Ramos (cell line): ENCODE measurements around the gene NPIPB2.
"Not testable (repeated sequence)": the region's sequence is repeated elsewhere in the genome, so short reads cannot be mapped to it uniquely, and the experiment has no call there.

Experiments
- in situ Hi-C: fragments of 300-500 bp; cut with MboI; formaldehyde crosslinking; loops from one replicate; pipeline ENCODE4 v1.14.3; 2022; ENCODE audit warnings: low sequenced_read_pairs; ENCODE audit not compliant: unreplicated experiment

The NPIPB2 gene

GRCh38 chr16:11963706-11964105, 21.9 kb upstream of the NPIPB2 start:
- in situ Hi-C loops: loop anchor here (10.0 to 25.0 kb wide), 3 partner anchors 361 to 651 kb away; no protein-coding TSS in a partner anchor

- in situ Hi-C loops: loop anchor here (10.0 to 25.0 kb wide), 3 partner anchors 362 to 651 kb away; no protein-coding TSS in a partner anchor
These were observed 21.1 kb upstream of the NPIPB2 start for GRCh38 chr16:11962978-11963377.

GRCh38 chr16:11962457-11962856, 20.6 kb upstream of the NPIPB2 start:
- in situ Hi-C loops: loop anchor here (10.0 to 25.0 kb wide), 3 partner anchors 362 to 650 kb away; no protein-coding TSS in a partner anchor

GRCh38 chr16:11957591-11958395, 15.9 kb upstream of the NPIPB2 start:
- in situ Hi-C loops: loop anchor here (10.0 to 25.0 kb wide), 3 partner anchors 63 to 645 kb away; no protein-coding TSS in a partner anchor

GRCh38 chr16:11956558-11956957, 14.7 kb upstream of the NPIPB2 start:
- in situ Hi-C loops: loop anchor here (10.0 to 25.0 kb wide), 3 partner anchors 62 to 644 kb away; no protein-coding TSS in a partner anchor

GRCh38 chr16:11955713-11956123, 13.9 kb upstream of the NPIPB2 start:
- in situ Hi-C loops: loop anchor here (10.0 to 25.0 kb wide), 3 partner anchors 61 to 643 kb away; no protein-coding TSS in a partner anchor

- in situ Hi-C loops: loop anchor here (10.0 to 25.0 kb wide), 3 partner anchors 59 to 641 kb away; no protein-coding TSS in a partner anchor
These were observed 11.7 kb upstream of the NPIPB2 start for GRCh38 chr16:11953576-11953975.

GRCh38 chr16:11950388-11950787, 8.5 kb upstream of the NPIPB2 start:
- in situ Hi-C loops: loop anchor here (10.0 to 25.0 kb wide), 3 partner anchors 56 to 638 kb away; no protein-coding TSS in a partner anchor

- in situ Hi-C loops: loop anchor here (5.0 kb wide), 1 partner anchor 113 kb away; no protein-coding TSS in a partner anchor
These were observed 7.7 kb upstream of the NPIPB2 start for GRCh38 chr16:11949527-11949926.

- in situ Hi-C loops: loop anchor here (5.0 kb wide), 1 partner anchor 113 kb away; no protein-coding TSS in a partner anchor
These were observed 7.0 kb upstream of the NPIPB2 start for GRCh38 chr16:11948819-11949218.

GRCh38 chr16:11946433-11946832, 4.6 kb upstream of the NPIPB2 start:
- in situ Hi-C loops: loop anchor here (5.0 kb wide), 1 partner anchor 116 kb away; no protein-coding TSS in a partner anchor

GRCh38 chr16:11927350-11927749, 14.5 kb downstream of the NPIPB2 start:
- in situ Hi-C loops: not testable (repeated sequence)

GRCh38 chr16:11924046-11924445, 17.8 kb downstream of the NPIPB2 start:
- in situ Hi-C loops: not testable (repeated sequence)

- in situ Hi-C loops: no loop called here
These were observed 25.1 kb downstream of the NPIPB2 start for GRCh38 chr16:11916524-11917285.

- in situ Hi-C loops: no loop called here
These were observed 26.0 kb downstream of the NPIPB2 start, which contains the start of gene GSPT1 for GRCh38 chr16:11915644-11916523. TSS of gene GSPT1 (minus strand) at chr16:11915956. CDS start at chr16:11915720, 236 bp downstream.

- in situ Hi-C loops: no loop called here
These were observed 26.7 kb downstream of the NPIPB2 start for GRCh38 chr16:11915114-11915643.

GRCh38 chr16:11914210-11915113, 27.4 kb downstream of the NPIPB2 start:
- in situ Hi-C loops: no loop called here

- in situ Hi-C loops: no loop called here
These were observed 28.3 kb downstream of the NPIPB2 start for GRCh38 chr16:11913425-11914079.
